ENCODE measurements around the gene PGAP3.
"Not testable (repeated sequence)": the region's sequence is repeated elsewhere in the genome, so short reads cannot be mapped to it uniquely, and the experiment has no call there.

The PGAP3 gene, protein sequence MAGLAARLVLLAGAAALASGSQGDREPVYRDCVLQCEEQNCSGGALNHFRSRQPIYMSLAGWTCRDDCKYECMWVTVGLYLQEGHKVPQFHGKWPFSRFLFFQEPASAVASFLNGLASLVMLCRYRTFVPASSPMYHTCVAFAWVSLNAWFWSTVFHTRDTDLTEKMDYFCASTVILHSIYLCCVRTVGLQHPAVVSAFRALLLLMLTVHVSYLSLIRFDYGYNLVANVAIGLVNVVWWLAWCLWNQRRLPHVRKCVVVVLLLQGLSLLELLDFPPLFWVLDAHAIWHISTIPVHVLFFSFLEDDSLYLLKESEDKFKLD

DNA sequence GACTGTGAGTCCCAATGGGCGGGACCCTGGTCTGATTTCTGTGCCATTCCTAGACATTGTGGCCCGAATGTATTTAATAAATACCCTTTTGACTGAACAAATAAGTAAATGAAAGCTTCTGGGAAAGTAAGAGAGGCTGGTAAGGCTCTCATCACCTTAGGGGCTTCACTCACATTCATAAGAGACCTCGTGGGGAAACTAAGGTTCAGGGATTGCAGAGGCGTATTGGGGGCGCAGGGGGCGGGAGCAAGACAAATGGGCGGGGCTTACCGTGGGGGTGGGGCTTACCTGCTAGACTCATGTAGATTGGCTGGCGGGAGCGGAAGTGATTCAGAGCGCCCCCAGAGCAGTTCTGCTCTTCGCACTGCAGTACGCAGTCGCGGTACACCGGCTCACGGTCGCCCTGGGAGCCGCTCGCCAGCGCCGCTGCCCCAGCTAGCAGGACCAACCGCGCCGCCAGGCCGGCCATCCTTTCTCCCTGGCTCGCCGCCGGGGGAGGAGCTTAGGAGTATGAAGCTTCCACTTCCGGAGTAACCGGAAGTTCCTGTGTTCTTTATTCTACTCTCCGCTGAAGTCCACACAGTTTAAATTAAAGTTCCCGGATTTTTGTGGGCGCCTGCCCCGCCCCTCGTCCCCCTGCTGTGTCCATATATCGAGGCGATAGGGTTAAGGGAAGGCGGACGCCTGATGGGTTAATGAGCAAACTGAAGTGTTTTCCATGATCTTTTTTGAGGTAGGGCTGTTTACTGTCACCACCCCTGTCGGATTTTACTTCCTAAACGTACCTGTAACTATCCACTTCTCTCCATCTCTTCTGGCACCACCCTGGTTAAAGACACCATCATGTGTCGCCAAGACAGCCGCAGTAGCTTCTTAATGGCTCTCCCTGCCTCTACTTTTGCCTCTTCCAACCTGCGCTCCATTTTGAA, at the start of gene PGAP3:
Gene PGAP3, minus strand, starts transcription at position 512 of the 929 bp plus-strand sequence. Its CDS starts 43 bp downstream, at position 469.
- peak; percentile 73 for DNase-seq

DNA sequence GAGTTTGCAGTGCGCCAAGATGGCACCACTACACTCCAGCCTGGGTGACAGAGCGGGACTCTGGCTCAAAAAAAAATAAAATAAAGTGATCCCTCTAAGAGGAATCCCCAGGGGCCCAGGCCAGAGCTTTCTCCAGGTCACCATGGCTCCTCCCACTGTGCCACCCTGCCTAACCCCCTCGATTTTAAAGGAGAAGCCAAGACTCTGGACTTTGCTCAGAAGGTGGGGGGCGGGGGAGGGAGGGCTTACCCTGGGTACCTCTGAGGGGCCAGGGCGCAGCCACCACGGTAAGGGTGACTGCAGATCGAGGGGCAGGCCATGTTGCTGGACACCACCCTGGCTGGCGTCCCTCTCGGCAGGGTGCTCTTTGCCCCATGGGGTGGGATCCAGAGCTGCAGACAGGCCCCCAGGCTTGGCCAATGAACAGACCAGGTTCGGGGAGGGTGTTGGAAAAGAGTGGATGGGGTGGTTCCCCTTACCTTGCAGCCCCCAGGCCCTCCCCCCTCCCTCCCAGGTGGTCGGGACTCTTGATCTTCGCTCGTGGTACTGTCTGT, 49.4 kb upstream of the PGAP3 start:
- DNase-seq: no peak

DNA sequence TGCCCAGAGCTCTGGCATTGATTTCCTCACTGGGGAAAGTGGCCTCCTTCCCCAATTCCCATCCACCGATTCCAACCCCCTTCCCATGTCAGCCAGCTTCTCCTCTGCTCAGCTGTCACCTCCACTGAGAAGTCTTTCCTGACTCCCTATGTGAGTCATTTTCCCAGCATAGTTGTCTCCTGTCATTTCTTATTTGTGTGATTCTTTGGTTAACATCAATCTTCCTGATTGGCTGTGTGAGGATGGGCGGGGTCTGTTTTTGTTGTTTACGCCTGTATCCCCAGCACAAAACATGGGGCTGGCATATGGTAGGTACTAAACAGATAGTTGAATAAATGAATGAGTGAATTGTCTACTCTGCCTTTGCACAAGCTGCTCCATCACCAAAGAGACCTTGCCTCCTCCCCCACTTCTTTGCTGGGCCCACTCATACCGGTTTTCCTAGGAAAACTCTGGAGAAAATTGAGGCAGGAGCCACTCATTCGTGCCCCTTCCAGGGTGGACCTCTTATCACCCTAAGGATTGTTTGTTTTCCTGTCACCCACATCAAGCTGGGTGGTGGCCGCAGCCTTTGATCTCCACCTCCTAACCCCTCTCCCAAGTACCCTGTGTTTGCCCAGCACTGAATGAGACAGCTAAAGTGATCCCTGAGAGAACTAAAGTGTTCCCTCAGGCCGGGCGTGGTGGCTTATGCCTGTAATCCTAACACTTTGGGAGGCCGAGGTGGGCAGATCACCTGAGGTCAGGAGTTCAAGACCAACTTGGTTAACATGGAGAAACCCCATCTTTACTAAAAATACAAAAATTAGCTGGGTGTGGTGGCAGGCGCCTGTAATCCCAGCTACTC, 48.7 kb upstream of the PGAP3 start:
- no peak for DNase-seq

DNA sequence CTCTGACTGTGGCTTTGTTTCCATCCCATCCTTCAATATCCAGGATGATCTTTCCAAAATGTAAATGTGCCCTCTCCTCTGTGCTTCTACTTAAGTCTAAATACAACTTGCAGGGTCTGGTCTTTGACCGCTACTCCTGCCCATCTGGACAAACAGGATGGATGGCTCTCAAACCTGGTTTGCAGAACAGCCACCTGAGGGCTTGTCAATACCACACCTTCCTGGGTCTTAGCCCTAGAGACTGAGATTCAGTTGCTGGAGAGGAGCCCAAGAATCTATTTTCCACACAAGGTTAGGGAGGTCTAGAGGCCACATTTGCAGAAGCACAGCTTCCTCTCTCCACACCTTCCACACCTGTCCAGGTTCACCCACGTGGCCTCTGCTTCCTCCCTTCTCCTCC, 48.0 kb upstream of the PGAP3 start:
- no peak for DNase-seq

DNA sequence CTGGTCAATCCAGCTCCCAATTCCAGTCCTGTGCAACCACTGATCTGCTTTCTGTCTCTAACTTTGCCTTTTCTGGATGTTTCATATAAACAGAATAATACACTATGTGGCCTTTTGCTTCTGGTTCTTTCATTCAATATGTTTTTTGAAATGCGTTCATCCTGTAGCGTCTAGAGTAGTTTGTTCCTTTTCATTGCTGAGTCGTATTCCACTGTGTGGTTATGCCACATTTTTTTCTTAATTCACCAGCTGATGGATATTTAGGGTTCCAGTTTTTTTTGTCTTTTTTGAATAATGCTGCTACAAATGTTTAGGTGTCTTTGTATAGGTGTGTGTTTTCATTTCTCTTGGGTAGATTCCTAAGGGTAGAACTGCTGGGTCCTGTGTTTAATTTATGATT, 44.7 kb upstream of the PGAP3 start:
- no peak for DNase-seq

DNA sequence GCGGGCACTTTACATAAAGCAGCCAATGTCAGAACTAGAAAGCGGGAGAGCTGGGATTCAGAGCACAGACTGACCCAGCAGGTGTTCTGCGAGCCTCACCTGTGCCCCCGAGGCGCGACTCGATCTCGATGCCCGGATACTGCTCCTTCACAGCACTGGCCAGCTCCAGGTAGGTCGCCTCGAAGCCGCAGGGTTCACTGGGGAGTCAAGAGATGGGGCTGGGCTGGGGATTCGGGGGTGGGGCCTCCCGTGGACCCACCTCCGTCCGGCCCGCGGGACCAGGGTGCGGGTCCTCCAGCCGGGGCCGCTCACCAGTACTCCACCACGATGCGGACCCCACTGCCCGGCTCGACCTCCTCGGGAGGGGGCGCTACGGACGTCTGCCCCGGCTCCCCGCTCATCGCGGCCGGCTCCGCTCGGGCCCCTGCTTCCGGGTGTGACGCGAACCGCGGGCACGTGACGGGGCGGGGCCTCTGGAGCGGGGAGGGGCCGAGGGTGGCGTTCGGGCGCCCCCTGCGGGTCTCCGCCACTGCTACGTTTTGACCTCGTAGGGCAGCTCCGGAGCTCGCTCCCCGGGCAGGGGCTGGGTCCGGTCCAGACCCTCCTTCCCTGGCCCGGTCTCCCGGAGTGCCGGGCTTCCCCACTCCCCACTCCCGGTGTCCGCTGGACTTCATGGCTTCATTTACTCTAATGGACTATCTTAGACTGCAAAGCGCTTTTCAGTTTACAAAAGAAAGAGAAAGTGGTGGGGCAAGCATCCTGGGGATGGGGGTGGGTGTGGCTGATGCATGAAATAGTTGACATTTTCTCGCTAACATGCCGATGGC, 42.5 kb upstream of the PGAP3 start, which contains the start of gene MIEN1:
Gene MIEN1, minus strand, starts transcription at position 438 of the 827 bp plus-strand sequence. Its CDS starts 37 bp downstream, at position 401.
- DNase-seq: peak; percentile 93

DNA sequence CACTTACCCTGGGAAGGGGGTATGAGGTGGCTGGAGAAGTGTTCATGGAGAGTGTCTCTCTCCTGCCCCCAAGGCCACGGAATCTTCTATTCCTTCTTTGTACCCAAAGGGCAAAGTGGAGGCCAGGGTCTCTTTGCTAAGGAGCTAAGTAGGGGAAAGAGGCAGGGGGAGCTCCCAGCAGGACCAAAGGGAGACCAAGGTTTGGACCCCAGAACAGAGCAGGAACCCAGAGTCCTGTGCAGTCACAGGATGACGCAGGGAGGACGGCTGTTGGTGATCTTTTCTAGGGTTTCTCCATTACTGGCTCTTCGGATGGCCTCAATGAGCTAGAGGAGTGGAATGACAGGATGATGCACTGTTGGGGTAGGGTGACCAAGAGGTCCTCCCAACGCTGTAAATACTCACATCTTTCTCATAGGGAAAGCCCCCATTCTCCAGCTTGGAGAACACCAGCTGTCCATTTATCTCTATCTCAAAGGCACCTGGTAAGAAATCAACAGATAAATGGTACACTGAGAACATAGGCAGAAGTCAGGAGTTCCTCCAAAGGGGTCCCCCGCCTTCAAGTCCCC, 41.5 kb upstream of the PGAP3 start:
- no peak for DNase-seq

DNA sequence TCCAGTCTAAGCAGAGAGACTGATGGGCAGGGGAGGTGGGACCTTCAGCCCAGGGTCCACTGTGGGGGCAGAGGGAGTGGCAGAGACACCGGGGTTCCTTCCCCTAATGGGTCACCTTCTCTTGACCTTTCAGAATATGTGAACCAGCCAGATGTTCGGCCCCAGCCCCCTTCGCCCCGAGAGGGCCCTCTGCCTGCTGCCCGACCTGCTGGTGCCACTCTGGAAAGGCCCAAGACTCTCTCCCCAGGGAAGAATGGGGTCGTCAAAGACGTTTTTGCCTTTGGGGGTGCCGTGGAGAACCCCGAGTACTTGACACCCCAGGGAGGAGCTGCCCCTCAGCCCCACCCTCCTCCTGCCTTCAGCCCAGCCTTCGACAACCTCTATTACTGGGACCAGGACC, 39.7 kb upstream of the PGAP3 start:
- no peak for DNase-seq

DNA sequence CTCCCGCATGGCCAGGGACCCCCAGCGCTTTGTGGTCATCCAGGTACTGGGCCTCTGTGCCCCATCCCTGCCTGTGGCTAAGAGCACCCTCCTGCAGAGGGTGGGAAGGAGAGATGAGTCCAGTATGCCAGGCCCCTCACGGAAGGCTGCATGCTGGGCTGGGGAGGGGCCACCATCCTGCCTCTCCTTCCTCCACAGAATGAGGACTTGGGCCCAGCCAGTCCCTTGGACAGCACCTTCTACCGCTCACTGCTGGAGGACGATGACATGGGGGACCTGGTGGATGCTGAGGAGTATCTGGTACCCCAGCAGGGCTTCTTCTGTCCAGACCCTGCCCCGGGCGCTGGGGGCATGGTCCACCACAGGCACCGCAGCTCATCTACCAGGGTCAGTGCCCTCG, 38.8 kb upstream of the PGAP3 start:
- DNase-seq: no peak

DNA sequence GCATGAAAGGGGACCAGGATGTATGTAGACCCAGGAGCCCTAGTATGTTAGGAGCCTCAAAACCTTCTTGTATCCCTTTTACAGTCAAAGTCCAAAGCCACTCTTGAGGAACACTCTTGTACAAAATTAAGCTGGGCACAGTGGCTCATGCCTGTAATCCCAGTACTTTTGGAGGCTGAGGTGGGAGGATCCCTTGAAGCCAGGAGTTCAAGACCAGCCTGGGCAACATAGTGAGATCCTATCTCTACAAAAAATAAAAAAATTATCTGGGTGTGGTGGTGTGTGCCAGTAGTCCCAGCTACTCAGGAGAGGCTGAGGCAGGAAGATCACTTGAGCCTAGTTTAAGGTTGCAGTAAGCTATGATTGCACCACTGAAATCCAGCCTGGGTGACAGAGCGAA, 38.1 kb upstream of the PGAP3 start:
- not testable (repeated sequence) for DNase-seq

DNA sequence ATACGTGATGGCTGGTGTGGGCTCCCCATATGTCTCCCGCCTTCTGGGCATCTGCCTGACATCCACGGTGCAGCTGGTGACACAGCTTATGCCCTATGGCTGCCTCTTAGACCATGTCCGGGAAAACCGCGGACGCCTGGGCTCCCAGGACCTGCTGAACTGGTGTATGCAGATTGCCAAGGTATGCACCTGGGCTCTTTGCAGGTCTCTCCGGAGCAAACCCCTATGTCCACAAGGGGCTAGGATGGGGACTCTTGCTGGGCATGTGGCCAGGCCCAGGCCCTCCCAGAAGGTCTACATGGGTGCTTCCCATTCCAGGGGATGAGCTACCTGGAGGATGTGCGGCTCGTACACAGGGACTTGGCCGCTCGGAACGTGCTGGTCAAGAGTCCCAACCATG, 36.9 kb upstream of the PGAP3 start:
- DNase-seq: no peak

DNA sequence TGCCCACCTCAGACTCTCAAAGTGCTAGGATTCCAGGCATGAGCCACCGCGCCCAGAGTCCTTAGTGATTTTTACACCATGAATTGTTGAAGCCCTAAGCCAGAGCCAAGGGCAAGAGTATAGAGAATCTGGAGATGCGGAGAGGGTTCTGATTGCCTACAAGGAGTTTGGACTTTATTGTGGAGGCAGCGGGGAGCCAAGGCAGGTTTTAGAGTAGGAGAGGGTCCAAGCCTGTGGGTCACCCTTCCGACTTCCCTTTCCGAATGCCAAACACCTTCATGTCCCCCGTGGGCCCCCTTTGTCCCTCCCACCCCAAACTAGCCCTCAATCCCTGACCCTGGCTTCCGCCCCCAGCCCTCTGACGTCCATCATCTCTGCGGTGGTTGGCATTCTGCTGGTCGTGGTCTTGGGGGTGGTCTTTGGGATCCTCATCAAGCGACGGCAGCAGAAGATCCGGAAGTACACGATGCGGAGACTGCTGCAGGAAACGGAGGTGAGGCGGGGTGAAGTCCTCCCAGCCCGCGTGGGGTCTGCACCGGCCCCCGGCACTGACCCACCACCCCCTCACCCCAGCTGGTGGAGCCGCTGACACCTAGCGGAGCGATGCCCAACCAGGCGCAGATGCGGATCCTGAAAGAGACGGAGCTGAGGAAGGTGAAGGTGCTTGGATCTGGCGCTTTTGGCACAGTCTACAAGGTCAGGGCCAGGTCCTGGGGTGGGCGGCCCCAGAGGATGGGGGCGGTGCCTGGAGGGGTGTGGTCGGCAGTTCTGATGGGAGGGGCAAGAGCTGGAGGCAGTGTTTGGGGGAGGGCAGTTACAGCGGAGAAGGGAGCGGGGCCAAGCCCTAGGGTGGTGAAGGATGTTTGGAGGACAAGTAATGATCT, 35.4 kb upstream of the PGAP3 start:
- DNase-seq: no peak

DNA sequence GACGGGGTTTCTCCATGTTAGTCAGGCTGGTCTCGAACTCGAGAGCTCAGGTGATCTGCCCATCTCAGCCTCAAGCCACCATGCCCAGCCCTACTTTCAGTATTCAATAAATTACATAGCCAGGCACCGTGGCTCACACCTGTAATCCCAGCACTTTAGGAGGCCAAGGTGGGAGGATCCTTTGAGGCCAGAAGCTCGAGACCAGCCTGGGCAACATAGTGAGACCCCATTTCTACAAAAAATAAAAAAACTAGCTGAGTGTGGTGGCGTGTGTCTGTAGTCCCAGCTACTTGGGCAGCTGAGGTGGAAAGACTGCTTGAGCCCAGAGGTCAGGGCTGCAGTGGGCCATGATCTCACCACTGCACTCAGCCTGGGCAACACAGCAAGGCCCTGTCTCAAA, 34.2 kb upstream of the PGAP3 start:
- DNase-seq: no peak

DNA sequence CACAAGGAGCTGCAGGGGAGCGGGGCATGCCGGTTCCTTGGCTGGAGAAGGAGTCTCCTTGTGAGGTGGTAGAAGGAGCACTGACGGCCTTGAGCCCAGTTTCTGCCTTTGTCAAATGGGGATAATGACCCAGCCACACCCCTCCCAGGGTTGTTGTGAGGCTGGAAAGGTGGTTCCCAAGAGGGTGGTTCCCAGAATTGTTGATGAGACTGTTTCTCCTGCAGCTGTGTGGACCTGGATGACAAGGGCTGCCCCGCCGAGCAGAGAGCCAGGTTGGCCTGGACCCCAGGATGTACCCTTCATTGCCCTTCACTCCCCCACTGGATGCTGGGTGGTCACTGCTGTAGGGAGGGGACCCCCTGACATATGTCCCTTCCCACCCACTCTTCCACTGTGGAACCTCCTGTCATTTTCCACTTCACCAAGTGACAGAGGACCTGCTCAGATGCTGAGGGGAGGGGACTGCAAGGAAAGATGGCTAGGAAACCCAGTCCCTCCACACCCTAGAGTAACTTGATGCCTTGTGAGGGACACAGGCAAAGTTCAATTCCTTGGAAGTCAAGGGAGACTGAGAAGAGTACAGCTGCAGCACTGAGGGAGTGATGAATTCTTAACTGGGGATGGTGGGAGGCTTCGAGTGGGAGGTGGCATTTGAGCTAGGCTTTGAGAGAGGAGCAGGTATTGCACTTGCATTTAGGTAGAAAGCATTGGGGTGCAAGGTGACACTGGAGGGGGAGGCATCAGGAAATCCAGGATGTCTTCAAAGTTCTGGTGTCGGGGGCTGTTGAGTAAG, 31.9 kb upstream of the PGAP3 start:
- no peak for DNase-seq

DNA sequence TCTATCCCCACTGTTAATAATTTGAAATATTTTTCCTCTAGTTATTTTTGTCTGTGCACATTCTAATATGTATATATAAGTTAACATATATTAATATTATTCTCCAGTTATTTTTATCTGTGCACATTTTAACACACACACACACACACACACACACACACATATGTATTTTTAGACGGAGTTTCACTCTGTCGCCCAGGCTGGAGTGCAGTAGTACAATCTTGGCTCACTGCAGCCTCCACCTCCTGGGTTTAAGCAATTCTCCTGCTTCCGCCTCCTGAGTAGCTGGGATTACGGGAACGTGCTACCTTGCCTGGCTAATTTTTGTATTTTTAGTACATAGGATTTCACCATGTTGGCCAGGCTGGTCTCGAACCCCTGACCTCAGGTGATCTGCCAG, 29.8 kb upstream of the PGAP3 start:
- no peak for DNase-seq

DNA sequence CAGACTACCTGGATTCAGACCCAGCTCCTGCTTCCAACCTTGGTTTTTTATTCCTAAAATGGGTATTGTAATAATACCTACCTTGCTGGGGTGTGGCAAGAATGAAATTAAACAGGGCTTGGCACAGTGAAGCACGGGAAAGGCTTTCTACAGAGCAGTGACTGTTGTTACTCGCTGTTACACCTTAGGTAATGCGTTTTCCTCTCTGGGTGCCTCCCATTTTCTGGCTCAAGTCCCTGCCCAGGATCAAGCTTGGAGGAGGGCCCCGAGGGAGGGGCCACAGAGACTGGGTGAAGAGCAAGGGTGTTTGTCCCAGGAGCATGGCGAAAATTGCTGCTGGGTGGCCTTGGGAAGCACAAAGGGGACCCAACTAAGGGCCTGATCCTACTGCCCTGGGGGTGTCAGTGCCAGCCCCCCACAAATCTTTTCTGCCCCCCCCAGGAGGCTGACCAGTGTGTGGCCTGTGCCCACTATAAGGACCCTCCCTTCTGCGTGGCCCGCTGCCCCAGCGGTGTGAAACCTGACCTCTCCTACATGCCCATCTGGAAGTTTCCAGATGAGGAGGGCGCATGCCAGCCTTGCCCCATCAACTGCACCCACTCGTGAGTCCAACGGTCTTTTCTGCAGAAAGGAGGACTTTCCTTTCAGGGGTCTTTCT, 29.2 kb upstream of the PGAP3 start:
- DNase-seq: no peak

DNA sequence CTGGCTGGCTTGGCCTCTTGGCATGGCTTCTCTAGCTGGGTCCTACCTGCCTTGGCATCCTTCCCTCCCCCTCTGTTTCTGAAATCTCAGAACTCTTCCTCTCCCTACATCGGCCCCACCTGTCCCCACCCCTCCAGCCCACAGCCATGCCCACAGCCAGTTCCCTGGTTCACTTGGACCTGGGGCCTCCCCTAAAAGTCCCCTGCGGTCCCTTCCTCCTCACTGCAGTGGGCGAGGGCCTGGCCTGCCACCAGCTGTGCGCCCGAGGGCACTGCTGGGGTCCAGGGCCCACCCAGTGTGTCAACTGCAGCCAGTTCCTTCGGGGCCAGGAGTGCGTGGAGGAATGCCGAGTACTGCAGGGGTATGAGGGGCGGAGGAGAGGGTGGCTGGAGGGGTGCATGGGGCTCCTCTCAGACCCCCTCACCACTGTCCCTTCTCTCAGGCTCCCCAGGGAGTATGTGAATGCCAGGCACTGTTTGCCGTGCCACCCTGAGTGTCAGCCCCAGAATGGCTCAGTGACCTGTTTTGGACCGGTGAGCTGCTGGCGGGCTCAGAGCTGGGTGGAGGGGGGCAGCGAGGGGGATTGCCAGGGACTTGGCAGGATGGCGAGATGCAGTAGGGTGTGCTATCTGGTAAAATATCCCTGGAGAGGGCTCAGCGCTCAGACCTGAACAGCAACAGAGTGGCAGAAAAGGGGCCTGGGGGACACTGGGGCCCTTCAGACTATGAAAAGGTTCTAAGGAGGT, 28.4 kb upstream of the PGAP3 start:
- no peak for DNase-seq

Measured in activated effector memory CD4-positive, alpha-beta T cell treated with Interleukin-2 at 50 U/mL for 16 hours (primary cell).